GM23338 (cell line): ENCODE results near the gene PHC1. TPM values are rescaled to one million over a fixed set of nuclear protein-coding genes. Genes with fewer than 3 reads are reported as not detected.
"Not testable (repeated sequence)": the region's sequence is repeated elsewhere in the genome, so short reads cannot be mapped to it uniquely, and the experiment has no call there.

Experiments used
- ATAC-seq: fragments of 200-7000 bp; cut with Tn5 transposase; 3 replicates; pipeline ENCODE4 v1.9.1; 2020
- DNase-seq: peaks from one replicate; pipeline ENCODE4 v3.0.0-alpha.2; 2015; ENCODE audit warnings: low spot score
- H2AFZ ChIP-seq: fragments of 200-600 bp; sonication (generic); 2 replicates; pipeline ENCODE4 v1.8.0; 2016; ENCODE audit warnings: antibody characterized with exemption, mild to moderate bottlenecking, moderate library complexity
- H3F3A ChIP-seq: fragments of 200-600 bp; sonication (generic); replicated peaks from 2 replicates; pipeline ENCODE4 v1.8.0; 2017; ENCODE audit warnings: antibody characterized with exemption, mixed run types, low read depth
- H3K27ac ChIP-seq: fragments of 200-600 bp; sonication (generic); 2 replicates; pipeline ENCODE4 v1.6.1; 2016; ENCODE audit warnings: low read depth
- H3K27me3 ChIP-seq: fragments of 200-600 bp; sonication (generic); 2 replicates; pipeline ENCODE4 v1.8.0; 2016; ENCODE audit warnings: mild to moderate bottlenecking, mixed run types, moderate library complexity; ENCODE audit not compliant: insufficient read depth
- H3K36me3 ChIP-seq: fragments of 200-600 bp; sonication (generic); 2 replicates; pipeline ENCODE4 v1.8.0; 2016; ENCODE audit warnings: mild to moderate bottlenecking; ENCODE audit not compliant: insufficient read depth
- H3K4me1 ChIP-seq: fragments of 200-600 bp; sonication (generic); 2 replicates; pipeline ENCODE4 v1.8.0; 2016; ENCODE audit warnings: mild to moderate bottlenecking, moderate library complexity; ENCODE audit not compliant: insufficient read depth
- H3K4me2 ChIP-seq: fragments of 200-600 bp; sonication (generic); 2 replicates; pipeline ENCODE4 v1.7.1; 2017; ENCODE audit warnings: mixed run types
- H3K4me3 ChIP-seq: fragments of 200-600 bp; sonication (generic); 2 replicates; pipeline ENCODE4 v1.6.1; 2016; ENCODE audit warnings: mixed run types
- H3K79me2 ChIP-seq: fragments of 200-600 bp; sonication (generic); replicated peaks from 2 replicates; pipeline ENCODE4 v1.8.0; 2017; ENCODE audit warnings: mild to moderate bottlenecking; ENCODE audit not compliant: insufficient read depth
- H3K9me2 ChIP-seq: fragments of 200-600 bp; sonication (generic); 2 replicates; pipeline ENCODE4 v1.8.0; 2017; ENCODE audit not compliant: insufficient read depth
- H4K20me1 ChIP-seq: fragments of 200-600 bp; sonication (generic); replicated peaks from 2 replicates; pipeline ENCODE4 v1.8.0; 2017; ENCODE audit warnings: mild to moderate bottlenecking; ENCODE audit not compliant: insufficient read depth
- H3K27ac Mint-ChIP-seq: 2 replicates; pipeline ENCODE4 v1.8.0; 2020; ENCODE audit warnings: inconsistent platforms, mild to moderate bottlenecking, moderate library complexity, mixed read lengths
- H3K27me3 Mint-ChIP-seq: 3 replicates; pipeline ENCODE4 v1.8.0; 2022; ENCODE audit warnings: low read depth, mild to moderate bottlenecking, moderate library complexity, mixed read lengths, inconsistent platforms; ENCODE audit not compliant: insufficient read depth, poor library complexity
- H3K36me3 Mint-ChIP-seq: 3 replicates; pipeline ENCODE4 v1.8.0; 2021; ENCODE audit warnings: low read depth, mild to moderate bottlenecking, inconsistent platforms, moderate library complexity, mixed read lengths
- H3K4me1 Mint-ChIP-seq: 3 replicates; pipeline ENCODE4 v1.8.0; 2020; ENCODE audit warnings: mild to moderate bottlenecking, inconsistent platforms, mixed read lengths
- H3K4me3 Mint-ChIP-seq: 3 replicates; pipeline ENCODE4 v1.8.0; 2021; ENCODE audit warnings: moderate library complexity, mild to moderate bottlenecking, inconsistent platforms, mixed read lengths
- H3K9me3 Mint-ChIP-seq: 3 replicates; pipeline ENCODE4 v1.8.0; 2020; ENCODE audit warnings: moderate library complexity, mild to moderate bottlenecking, inconsistent platforms, mixed read lengths
- EZH2 ChIP-seq: fragments of 200-600 bp; sonication (generic); IDR thresholded peaks from one replicate; pipeline ENCODE4 v1.8.0; 2017; ENCODE audit warnings: antibody characterized with exemption, mild to moderate bottlenecking, low read depth; ENCODE audit not compliant: unreplicated experiment
- EZH2phosphoT487 ChIP-seq: fragments of 200-600 bp; sonication (generic); IDR thresholded peaks from one replicate; pipeline ENCODE4 v1.8.1; 2018; ENCODE audit warnings: antibody characterized with exemption; ENCODE audit not compliant: unreplicated experiment
- NANOG ChIP-seq: IDR thresholded peaks from 2 replicates; pipeline ENCODE4 v1.6.1; 2016; ENCODE audit warnings: antibody characterized with exemption, borderline replicate concordance
- POLR2AphosphoS5 ChIP-seq: IDR thresholded peaks from 2 replicates; pipeline ENCODE4 v1.6.1; 2016; ENCODE audit warnings: antibody characterized with exemption, low read depth
- STAT1 ChIP-seq: IDR thresholded peaks from one replicate; pipeline ENCODE4 v1.6.1; 2016; ENCODE audit warnings: antibody characterized with exemption; ENCODE audit not compliant: unreplicated experiment
- ZNF114 ChIP-seq: fragments of 250-450 bp; sonication (Bioruptor Pico); IDR thresholded peaks from 2 replicates; pipeline ENCODE4 v1.5.0; 2020; ENCODE audit warnings: mild to moderate bottlenecking, moderate library complexity
- ZNF331 ChIP-seq: fragments of 250-450 bp; sonication (Bioruptor Pico); IDR thresholded peaks from 2 replicates; pipeline ENCODE4 v1.5.0; 2020; ENCODE audit warnings: low read depth, mild to moderate bottlenecking, moderate library complexity
- polyA plus RNA-seq: library from polyadenylated mRNA; unstranded; fragments of >200 nt; fragmentation: Nextera tagmentation; extraction: Ambion mirVana; gene quantifications from 2 replicates; pipeline ENCODE4 v1.2.1, GENCODE V29; 2016
- total RNA-seq: library from RNA; depleted of rRNA; stranded (reverse); fragments of >200 nt; shearing (Covaris generic); gene quantifications from 2 replicates; pipeline ENCODE4 v1.2.3, GENCODE V29; 2014
- TF ChIP-seq, protein P1 (sequence below), 2 experiments: fragments of 200-600 bp in 1 of 2; sonication (generic) in 1 of 2; conservative IDR thresholded peaks; 2 replicates each; pipeline versions ENCODE4 v1.5.1 to v1.6.1; 2016 to 2017; ENCODE audit warnings: antibody characterized with exemption in 2 of 2, low read depth in 2 of 2, mild to moderate bottlenecking in 2 of 2, moderate library complexity in 1 of 2
- TF ChIP-seq, protein P2 (sequence below): IDR thresholded peaks from 2 replicates; pipeline ENCODE4 v1.6.1; 2016; ENCODE audit warnings: antibody characterized with exemption
- TF ChIP-seq, protein P3 (sequence below): fragments of 250-450 bp; sonication (Bioruptor Pico); IDR thresholded peaks from 2 replicates; pipeline ENCODE4 v1.5.0; 2020; ENCODE audit warnings: mild to moderate bottlenecking, moderate library complexity

Gene PHC1
- total and polyA plus RNA-seq, 2 experiments from 2014 or later, result 303 to 1,069 TPM

DNA sequence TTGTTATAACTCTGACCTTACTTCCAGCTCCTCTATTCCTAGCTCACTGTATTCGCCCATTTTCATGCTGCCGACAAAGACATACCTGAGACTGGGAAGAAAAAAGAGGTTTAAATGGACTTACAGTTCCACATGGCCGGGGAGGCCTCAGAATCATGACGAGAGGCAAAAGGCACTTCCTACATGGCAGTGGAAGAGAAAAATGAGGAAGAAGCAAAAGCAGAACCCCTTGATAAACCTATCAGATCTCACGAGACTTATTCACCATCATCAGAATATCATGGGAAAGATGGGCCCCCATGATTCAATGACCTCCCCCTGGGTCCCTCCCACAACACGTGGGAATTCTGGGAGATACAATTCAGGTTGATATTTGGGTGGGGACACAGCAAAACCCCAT is 14.5 kb upstream of the PHC1 start (continued):
- TF ChIP-seq EZH2phosphoT487, result no peak
- TF ChIP-seq STAT1, result no peak
- no peak for TF ChIP-seq ZNF331 (CRISPR knock-in tag)
- no peak for TF ChIP-seq EZH2
- TF ChIP-seq, protein P1, sequence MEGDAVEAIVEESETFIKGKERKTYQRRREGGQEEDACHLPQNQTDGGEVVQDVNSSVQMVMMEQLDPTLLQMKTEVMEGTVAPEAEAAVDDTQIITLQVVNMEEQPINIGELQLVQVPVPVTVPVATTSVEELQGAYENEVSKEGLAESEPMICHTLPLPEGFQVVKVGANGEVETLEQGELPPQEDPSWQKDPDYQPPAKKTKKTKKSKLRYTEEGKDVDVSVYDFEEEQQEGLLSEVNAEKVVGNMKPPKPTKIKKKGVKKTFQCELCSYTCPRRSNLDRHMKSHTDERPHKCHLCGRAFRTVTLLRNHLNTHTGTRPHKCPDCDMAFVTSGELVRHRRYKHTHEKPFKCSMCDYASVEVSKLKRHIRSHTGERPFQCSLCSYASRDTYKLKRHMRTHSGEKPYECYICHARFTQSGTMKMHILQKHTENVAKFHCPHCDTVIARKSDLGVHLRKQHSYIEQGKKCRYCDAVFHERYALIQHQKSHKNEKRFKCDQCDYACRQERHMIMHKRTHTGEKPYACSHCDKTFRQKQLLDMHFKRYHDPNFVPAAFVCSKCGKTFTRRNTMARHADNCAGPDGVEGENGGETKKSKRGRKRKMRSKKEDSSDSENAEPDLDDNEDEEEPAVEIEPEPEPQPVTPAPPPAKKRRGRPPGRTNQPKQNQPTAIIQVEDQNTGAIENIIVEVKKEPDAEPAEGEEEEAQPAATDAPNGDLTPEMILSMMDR (conservative IDR thresholded peaks at IDR 0.05; ENCODE audit: low read depth in 2 of 2), result no peak
- no peak for TF ChIP-seq NANOG
- TF ChIP-seq POLR2AphosphoS5, result no peak
- TF ChIP-seq, protein P2, sequence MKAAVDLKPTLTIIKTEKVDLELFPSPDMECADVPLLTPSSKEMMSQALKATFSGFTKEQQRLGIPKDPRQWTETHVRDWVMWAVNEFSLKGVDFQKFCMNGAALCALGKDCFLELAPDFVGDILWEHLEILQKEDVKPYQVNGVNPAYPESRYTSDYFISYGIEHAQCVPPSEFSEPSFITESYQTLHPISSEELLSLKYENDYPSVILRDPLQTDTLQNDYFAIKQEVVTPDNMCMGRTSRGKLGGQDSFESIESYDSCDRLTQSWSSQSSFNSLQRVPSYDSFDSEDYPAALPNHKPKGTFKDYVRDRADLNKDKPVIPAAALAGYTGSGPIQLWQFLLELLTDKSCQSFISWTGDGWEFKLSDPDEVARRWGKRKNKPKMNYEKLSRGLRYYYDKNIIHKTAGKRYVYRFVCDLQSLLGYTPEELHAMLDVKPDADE, result no peak

DNA sequence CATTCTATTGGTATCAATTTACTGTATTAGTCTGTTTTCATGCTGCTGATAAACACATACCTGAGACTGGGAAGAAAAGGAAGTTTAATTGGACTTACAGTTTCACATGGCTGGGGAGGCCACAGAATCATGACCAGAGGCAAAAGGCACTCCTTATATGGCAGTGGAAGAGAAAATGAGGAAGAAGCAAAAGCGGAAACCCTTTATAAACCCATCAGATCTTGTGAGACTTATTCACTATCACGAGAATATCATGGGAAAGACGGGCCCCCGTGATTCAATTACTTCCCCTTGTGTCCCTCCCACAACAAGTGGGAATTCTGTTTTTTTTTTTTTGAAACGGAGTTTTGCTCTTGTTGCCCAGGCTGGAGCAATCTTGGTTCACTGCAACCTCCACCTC is 11.6 kb upstream of the PHC1 start:
- H3K27me3 Mint-ChIP-seq, H3F3A ChIP-seq, H3K79me2 ChIP-seq, H3K27ac ChIP-seq, H3K27ac Mint-ChIP-seq, H2AFZ ChIP-seq, ATAC-seq, H4K20me1 ChIP-seq, H3K36me3 ChIP-seq, H3K4me2 ChIP-seq, DNase-seq, H3K9me2 ChIP-seq, H3K4me3 Mint-ChIP-seq, H3K27me3 ChIP-seq, H3K4me3 ChIP-seq: not testable (repeated sequence)
- Mint-ChIP-seq H3K9me3 (peaks cover 40% of the 10 kb centered on the region), H3K4me1 (peaks cover 33% of the 10 kb centered on the region), H3K36me3 (peaks cover 56% of the 10 kb centered on the region)
- peaks cover 24% of the 10 kb centered on the region for H3K4me1 ChIP-seq

DNA sequence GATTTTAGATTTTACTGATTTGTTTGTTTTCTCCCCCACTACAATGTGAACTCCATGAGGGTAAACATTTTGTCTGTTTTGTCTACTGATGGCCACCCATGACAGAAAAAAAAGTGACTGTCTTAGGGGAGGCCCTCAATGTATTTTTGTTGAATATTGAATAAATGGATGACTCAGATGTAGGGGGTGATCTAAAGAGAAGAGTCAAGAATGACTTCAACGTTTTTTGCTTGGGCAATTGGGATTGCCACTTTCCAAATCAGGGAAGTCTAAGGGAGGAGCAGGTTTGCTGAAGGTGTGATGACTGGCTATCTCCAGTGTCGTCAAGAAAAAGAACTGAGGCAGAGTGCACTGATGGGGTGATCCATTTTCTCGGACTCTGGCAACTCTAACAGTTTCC is 10.7 kb upstream of the PHC1 start:
- H2AFZ ChIP-seq, result no peak overlapping the region
- Mint-ChIP-seq H3K27me3 (peaks cover 9% of the 10 kb centered on the region), H3K4me3 (no peak overlapping the region), H3K27ac (peak overlapping the region; percentile 61; the same call in 1 of the 2 replicates), H3K36me3 (peaks cover 55% of the 10 kb centered on the region), H3K9me3 (peaks cover 40% of the 10 kb centered on the region), H3K4me1 (peaks cover 34% of the 10 kb centered on the region)
- no peaks in the 10 kb centered on the region for H3K36me3 ChIP-seq
- ATAC-seq, result no peak
- no peaks in the 10 kb centered on the region for H3K27me3 ChIP-seq
- peaks cover 24% of the 10 kb centered on the region for H3K4me1 ChIP-seq
- peak overlapping the region; percentile 23; the same call in 1 of the 2 replicates for H3K27ac ChIP-seq
- H3K4me2 ChIP-seq, result no peak overlapping the region
- no peaks in the 10 kb centered on the region for H4K20me1 ChIP-seq
- H3K9me2 ChIP-seq, result no peaks in the 10 kb centered on the region
- H3F3A ChIP-seq, result no peaks in the 10 kb centered on the region
- no peak overlapping the region for H3K4me3 ChIP-seq
- H3K79me2 ChIP-seq, result no peaks in the 10 kb centered on the region
- DNase-seq, result no peak
- no peak for TF ChIP-seq ZNF114
- TF ChIP-seq, protein P3, sequence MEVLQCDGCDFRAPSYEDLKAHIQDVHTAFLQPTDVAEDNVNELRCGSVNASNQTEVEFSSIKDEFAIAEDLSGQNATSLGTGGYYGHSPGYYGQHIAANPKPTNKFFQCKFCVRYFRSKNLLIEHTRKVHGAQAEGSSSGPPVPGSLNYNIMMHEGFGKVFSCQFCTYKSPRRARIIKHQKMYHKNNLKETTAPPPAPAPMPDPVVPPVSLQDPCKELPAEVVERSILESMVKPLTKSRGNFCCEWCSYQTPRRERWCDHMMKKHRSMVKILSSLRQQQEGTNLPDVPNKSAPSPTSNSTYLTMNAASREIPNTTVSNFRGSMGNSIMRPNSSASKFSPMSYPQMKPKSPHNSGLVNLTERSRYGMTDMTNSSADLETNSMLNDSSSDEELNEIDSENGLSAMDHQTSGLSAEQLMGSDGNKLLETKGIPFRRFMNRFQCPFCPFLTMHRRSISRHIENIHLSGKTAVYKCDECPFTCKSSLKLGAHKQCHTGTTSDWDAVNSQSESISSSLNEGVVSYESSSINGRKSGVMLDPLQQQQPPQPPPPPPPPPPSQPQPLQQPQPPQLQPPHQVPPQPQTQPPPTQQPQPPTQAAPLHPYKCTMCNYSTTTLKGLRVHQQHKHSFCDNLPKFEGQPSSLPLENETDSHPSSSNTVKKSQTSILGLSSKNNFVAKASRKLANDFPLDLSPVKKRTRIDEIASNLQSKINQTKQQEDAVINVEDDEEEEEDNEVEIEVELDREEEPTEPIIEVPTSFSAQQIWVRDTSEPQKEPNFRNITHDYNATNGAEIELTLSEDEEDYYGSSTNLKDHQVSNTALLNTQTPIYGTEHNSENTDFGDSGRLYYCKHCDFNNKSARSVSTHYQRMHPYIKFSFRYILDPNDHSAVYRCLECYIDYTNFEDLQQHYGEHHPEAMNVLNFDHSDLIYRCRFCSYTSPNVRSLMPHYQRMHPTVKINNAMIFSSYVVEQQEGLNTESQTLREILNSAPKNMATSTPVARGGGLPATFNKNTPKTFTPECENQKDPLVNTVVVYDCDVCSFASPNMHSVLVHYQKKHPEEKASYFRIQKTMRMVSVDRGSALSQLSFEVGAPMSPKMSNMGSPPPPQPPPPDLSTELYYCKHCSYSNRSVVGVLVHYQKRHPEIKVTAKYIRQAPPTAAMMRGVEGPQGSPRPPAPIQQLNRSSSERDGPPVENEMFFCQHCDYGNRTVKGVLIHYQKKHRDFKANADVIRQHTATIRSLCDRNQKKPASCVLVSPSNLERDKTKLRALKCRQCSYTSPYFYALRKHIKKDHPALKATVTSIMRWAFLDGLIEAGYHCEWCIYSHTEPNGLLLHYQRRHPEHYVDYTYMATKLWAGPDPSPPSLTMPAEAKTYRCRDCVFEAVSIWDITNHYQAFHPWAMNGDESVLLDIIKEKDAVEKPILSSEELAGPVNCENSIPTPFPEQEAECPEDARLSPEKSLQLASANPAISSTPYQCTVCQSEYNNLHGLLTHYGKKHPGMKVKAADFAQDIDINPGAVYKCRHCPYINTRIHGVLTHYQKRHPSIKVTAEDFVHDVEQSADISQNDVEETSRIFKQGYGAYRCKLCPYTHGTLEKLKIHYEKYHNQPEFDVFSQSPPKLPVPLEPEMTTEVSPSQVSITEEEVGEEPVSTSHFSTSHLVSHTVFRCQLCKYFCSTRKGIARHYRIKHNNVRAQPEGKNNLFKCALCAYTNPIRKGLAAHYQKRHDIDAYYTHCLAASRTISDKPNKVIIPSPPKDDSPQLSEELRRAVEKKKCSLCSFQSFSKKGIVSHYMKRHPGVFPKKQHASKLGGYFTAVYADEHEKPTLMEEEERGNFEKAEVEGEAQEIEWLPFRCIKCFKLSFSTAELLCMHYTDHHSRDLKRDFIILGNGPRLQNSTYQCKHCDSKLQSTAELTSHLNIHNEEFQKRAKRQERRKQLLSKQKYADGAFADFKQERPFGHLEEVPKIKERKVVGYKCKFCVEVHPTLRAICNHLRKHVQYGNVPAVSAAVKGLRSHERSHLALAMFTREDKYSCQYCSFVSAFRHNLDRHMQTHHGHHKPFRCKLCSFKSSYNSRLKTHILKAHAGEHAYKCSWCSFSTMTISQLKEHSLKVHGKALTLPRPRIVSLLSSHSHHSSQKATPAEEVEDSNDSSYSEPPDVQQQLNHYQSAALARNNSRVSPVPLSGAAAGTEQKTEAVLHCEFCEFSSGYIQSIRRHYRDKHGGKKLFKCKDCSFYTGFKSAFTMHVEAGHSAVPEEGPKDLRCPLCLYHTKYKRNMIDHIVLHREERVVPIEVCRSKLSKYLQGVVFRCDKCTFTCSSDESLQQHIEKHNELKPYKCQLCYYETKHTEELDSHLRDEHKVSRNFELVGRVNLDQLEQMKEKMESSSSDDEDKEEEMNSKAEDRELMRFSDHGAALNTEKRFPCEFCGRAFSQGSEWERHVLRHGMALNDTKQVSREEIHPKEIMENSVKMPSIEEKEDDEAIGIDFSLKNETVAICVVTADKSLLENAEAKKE, result no peak
- TF ChIP-seq, protein P1 (conservative IDR thresholded peaks at IDR 0.05; ENCODE audit: low read depth in 2 of 2), result no peak
